HG02610 (cell line): ENCODE data around the gene CHI3L1.

Experiments
- ATAC-seq: cut with Tn5 transposase; IDR thresholded peaks from one replicate; pipeline ENCODE4 v1.9.1; 2021; ENCODE audit warnings: mild to moderate bottlenecking, moderate library complexity; ENCODE audit not compliant: unreplicated experiment

Gene CHI3L1

DNA sequence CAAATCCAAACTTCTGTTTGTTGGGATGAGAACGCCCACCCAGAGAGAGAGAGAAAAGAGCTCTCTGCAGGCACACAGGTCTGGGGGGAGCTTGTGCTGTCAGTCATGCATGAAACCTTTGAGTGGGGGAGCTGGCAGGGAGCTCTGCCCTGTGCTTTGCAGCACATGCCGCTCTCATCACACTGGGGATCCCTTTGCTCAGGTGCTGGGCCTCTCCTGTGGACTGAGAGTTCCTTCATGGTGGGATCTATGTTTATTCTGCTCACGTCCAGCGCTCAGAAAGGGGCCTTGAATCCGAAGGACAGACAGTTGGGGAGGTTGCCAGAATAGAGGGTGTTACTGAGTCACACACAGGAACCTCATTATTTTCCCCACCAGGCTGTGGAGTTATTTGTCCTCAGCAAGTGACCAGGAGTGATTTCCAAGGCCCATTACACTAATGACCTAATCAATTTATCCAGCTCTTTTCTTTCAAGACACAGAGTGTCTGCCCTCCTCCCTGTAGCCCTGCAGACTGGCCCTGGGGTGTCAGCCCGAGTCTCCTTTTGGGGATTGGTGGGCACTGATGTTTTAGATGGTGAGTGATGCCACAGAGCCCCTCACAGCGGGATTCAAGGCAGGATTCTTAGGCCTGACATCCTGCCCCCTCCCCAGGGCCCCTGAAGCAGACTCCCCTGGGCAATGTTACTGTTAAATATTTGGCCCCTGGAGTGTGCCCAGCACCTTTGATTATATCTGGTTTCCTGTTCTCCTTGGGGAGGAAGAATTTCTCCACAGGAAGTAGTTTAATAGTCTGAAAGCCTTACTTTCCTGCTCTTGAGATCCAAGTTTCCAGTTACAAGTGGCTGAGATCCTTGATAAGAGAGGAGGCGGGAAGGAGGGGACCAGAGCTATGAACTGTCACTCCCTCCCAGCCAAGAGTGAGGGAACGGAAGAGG, 33.2 kb downstream of the CHI3L1 start:
- ATAC-seq: no peak

DNA sequence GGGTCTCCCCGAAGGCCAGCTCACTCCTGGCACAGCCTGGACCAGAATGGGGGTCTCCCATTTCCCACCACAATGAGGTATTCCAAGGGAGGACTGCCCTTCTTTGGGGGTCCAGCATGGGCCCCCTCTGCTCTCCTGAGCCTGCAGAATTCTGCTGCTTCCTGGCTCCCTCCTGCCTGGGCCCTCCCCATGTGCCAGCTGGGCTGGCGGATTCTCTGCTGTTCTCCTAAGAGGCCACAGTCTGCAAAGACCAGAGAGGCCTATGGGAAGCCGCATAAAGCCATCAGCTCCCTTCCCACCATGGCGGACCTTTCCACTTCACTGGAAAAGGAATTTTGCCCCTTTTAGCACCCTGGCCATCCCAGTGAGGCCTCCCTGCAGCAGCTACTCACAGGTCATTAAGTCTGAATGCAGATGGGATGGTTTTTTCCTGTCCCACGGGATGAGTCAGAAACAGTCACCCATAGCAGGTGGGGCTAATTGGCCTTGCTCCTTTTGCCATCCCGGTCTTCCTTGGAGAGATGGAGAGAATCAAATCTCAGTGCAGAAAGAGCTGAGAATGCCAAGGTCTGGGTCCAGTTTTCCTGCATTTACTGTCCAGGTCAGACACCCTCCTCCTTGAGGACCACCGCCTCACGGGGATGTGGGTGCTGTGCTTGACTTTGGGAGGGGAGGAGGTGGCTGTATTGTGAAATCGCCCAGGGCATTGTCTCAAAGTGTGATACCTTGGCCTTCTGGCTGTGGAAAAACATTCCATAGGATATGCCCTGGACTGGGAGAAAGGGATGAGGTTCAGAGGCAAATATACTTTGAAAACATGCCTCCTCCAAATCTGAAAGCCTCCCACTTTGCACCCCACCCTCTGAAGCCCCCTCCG, 34.1 kb downstream of the CHI3L1 start:
- no peak for ATAC-seq

DNA sequence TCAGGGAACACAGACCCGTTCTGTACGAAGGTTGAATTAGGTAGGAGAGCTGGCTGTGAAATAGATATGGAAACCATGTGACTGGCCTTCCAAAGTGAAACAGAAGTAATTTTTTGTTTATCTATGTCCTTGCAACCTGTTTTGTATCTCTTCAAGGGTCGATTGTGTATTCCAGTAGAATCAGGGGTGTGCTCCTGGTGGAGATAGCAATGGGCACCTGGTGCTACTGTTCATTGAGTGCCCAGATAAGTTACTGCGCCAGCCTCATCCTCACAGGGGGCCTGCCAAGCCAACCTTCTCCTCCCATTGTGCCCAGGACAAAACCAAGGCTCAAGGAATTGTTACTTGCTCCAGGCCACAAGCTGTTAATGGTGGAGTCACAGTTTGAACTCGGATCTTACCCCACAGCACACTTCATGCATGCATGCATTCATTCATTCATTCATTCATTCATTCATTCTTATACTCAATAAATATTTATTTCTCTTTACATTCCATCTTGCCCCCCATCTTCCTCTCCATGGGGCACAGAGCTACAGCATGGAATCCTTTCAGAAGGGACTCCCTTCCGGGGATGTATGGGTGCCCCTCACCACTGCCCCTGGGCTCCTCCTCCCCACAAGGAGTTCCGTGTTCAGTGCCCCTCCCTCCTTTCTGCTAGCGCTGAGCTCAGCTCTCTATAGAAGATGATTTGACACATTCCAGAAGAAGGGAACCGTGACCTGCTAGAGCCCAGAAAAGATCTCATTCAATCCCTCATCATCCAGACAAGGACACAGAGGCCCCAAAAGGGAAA, 34.9 kb downstream of the CHI3L1 start:
- no peak for ATAC-seq

DNA sequence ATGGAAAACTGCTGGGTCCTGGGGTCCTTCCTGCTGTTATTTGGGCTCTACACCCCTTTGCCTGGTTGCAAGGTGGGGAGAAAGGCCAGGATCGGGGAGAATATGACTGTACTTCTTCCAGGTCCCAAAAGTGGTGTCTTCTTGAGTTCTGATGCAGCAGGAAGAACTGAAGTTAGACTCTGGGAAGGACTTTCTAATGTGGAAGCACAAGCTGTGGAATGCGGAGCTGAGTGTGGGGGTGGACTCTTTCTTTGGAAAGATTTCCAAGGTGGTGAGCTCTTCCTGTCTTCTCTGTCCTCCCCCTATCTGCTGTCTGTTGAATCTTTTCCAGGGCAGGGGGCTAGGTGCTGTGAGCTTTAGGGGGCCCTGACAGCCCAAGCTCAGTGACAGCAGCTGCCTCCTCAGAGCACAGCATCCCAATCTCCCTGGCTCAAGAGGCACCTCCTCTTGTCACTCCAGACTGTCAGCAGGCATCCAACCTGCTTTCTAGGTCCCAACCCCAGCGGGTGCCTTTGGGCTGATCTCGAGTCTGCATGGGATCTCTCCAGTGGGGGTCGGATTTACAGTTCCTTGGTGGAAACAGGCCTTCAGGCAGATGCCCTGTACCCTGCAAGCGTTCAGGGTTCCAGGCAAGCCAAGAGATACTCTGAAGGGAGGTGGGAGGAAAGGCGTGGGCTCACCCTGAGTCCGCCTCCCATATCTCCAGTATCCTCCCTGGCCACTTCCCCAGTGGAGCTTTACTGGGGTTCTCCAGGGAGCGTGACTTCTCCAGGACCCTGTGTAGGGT, 35.8 kb downstream of the CHI3L1 start:
- no peak for ATAC-seq

DNA sequence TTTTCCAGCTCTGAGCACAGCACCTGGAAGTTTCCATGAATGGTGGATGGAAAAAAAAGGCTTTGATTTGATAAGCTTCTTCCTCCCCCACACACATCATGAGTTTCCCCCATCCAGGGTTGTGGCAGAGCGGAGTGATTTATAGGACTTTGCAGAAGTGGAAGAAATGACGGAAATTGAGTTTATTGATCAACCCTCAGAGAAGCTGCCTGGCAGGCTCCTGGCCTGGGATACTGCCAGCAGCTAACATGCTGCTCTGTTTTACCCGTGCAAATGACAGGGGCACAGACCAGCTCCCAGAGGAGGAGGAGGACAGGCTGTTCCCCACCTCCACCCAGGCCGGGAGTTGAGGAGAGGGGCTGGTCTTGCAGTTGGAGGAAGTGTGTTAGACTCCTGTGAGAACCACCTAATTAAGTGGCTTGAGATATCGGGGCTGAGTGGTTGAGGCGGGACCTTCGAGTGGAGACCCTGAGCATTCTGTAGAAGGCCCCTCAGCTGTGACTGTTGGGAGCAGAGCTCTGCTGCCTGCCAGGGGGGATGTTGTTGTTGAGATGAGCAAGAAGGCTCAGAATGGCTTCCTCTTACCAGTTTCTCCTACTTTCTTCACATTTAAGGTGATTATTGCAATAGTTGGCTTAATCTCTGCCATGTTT, 37.2 kb downstream of the CHI3L1 start:
- ATAC-seq: no peak

DNA sequence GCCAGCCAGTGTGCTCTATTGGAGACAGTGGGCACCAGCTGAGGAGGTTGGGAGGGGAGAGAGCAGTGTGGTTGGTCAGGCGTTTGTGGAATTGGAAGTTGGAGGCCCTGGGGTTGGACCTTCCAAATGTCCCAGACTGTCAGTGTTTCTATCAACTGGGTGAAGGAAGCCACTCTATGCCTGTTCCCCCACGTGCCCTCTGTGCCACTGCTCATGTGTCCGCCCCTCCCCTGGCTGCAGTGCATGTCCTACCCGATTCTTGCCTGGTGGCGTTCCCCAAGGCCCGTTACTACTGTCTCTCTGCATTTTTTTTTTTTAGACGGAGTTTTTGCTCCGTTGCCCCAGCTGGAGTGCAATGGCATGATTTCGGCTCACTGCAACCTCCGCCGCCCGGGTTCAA, 37.9 kb downstream of the CHI3L1 start:
- ATAC-seq: no peak

DNA sequence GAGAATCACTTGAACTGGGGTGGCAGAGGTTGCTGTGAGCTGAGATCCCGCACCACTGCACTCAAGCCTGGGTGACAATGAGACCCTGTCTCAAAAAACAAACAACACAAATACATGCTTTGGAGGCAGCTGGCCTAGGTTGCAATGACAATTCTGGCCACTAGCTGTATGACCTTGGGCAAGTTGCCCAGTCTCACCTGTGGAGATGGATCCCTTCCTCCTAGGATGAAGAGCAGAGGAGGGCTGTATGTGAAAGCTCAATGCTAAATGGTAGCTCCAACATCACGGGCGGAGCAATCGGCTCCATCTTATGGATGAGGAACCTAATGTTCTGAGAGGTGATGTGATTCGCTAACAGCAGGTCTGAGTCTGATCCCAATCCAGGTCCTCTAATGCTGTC, 38.4 kb downstream of the CHI3L1 start:
- ATAC-seq: no peak

DNA sequence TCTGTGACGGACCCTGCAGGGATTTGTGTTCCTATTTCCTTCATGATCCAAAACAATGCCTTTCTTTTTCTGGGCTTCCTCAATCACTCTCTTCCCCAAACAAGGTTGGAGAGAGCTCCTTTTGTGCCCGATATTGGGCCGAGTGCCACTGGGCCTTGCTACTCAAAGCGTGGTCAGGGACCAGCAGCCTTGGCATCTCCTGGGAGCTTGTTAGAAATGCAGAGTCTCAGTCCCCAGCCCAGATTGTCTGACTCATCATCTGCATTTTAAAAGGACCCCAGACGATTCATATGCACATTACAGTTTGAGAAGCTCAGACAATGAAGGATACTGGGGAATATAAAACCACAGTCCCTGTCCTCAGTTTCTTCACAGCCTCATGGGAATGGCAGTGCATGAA, 39.1 kb downstream of the CHI3L1 start:
- ATAC-seq: no peak

DNA sequence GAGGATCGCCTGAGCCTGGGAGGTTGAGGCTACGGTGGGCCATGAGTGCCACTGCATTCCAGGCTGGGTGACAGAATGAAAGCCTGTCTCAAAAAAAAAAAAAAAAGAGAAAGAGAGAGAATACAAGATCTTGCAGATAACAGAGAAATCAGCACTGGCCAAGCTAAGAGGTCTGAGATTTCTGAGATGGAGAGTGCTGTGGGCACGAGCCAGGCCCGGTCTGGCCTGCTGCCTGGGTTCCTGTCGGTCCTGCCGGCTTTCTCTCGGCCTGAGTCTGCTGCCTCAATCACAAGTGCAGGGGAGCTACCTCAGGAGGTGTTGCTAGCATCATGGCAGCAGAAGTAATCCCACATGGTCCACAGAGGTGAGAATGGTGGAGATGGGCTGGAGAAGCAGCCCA, 40.0 kb downstream of the CHI3L1 start:
- no peak for ATAC-seq

DNA sequence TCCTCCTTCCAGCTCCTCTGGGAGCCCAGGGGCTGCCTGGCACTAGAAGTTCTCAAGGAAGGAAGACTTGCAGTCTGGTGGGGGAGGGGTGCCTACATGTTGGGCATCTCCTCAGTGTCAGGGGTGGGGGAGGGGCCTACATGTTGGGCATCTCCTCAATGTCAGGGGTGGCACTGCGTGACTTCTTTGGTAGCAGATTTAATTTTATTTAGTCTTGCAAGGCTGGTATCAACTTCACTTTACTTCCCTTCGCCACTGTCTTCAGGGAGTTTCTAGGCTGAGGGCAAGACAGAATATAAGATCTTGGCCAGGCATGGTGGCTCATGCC, 40.5 kb downstream of the CHI3L1 start:
- ATAC-seq: no peak

DNA sequence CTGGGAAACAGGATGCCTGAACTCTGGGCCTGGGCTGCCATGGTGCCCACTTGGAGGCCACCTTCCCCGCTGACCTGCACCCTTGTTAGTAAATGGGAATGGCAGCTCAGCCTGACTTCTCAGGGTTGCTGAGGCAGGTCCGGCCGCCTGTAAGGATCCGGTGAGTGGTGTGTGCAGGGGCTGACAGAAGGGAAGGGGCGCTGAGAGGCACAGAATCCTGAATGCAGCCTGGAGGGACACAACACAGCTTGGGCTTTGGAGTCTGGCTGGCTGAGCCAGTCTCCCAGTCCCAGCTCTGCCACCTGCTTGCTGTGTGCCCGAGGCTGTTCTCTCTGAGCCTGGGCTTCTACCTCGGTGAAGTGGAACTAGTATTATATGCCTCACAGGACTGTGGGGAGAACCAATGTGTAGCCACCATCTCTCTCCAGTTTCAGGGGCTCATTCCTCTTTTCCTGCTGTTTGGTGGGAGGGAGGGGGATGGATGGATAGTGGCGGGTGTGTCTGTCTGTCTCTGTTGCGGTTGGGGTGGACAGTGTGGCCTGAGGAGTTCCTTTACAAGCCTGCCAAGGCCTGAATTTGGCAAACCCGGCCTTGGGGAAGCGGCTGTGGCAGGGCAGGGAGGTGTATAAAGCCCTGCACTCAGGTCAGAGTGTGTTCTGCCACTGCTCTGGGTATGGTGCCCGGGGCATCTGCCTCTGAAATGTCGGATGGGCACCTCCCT, 41.0 kb downstream of the CHI3L1 start:
- no peak for ATAC-seq

DNA sequence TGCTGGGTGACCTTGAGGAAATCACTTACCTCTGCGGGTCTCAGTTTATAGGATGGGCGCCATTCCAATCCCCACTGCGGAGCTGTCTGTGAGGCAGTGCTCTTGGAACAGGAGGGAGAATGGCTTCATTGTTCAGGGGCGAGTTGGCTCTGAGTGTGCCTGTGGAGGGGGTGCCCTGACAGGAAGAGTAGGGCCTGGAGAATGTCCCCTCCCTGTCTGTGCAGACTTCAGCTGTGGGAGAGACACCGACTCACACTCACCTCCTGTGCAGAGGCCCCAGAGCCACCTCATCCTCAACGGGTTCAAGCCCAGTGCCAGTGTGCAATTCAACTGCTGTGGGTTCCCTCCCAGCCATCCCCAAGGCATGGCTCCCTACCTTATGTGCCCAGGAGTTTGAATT, 41.8 kb downstream of the CHI3L1 start:
- ATAC-seq: no peak

DNA sequence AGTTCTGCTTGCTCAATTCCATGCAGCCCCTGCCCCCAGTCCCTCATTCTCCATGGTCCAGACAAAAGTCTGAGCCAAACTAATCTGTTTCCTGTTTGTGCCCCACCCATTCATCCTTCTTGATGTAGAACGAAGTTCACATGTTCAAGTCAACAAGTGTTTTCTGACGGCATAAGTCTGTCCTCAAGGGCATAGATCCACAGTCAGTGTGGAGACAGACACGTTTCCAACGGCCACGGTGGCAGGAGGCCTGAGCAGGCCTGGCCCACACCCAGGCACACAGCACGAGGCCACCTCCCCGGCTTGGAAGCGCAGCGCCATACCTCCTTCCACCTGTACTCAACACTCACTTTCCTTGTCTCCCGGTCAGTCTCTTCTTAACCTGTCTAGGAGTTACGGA, 42.9 kb downstream of the CHI3L1 start:
- no peak for ATAC-seq

DNA sequence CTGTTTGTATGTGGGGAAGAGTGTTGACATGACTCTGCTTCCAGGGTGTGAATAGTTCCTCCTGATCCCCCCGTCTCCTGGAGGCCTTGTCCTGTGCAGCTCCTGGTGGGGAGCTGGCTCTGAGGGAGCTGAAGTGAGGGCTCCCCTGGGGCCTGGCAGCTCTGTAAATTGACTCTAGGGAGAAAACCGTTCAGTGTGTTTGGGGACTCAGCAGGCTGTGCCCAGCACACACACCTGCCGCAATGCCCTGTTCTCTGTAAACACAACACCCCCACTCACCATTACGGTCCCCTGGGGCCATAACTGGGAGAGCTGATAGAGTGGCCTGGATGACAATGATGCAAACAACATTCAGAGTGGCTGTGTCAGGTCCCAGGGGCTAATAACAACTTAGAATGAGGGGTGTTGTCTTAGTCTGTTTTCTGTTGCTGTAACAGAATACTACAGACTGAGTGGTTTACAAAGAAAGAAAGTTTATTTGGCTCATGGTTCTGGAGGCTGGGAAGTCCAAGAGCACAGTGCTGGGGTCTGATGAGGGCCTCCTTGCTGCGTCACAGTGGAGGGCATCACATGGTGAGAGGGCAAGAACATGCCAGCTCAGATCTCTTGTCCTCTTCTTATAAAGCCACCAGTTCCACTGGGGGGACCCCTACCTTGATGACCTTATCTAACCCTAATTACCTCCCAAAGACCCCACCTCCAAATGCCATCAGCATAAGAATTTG, 43.7 kb downstream of the CHI3L1 start:
- ATAC-seq: no peak

DNA sequence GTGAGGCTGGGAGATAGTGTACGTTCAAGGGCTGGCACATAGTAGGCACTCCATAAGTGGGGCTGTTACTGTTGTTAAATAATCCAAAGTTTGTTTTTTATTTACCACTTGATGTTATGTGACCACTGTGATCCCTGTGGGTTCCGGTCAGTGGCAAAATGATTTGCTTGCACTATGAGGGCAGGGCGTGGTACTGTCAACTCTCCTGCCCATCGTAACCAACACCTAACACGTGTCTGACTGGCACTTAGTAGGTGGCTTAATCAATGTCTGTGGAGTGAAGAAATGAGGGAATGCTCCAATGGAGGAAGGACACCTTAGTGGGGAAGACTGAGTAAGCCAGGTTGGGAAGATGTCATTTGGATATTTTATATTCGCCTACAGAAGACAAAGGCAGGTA, 44.4 kb downstream of the CHI3L1 start:
- ATAC-seq: no peak

DNA sequence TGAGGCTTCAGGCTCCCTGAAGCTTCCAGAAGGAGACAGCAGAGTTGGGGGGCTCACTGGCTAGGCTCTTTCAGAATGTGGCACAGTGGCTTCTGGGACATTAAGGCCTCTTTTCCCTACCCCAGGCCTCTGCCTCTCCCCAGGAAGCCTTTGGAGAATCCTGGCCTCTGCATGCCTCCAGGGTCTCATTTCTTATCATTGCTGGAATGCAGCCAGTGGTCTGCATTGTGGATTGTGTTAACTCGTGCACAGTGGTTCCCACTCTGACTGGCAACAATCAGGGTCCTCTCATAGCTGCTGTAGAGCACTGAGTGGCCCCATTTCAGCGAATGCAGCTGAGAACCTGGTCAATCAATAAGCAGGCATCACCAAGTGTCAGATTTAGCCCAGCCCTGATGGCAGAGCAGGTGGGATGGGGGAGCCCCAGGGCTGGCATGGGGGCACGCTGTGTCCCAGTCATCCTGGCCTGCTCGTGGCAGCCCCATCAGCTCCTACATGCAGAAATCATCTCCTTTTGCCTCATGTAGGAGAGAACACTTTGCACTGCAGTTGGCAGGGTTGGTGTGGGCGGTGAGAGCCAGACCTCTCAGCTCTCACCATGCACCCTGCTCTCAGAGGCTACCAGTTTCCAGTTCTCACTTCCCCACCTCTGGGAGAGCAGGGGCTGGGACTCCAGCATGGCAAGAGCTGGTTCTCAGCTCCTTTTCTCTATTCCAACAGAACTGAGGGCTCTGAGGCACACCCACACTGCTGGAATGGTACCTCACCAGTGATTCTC, 45.6 kb downstream of the CHI3L1 start:
- no peak for ATAC-seq

DNA sequence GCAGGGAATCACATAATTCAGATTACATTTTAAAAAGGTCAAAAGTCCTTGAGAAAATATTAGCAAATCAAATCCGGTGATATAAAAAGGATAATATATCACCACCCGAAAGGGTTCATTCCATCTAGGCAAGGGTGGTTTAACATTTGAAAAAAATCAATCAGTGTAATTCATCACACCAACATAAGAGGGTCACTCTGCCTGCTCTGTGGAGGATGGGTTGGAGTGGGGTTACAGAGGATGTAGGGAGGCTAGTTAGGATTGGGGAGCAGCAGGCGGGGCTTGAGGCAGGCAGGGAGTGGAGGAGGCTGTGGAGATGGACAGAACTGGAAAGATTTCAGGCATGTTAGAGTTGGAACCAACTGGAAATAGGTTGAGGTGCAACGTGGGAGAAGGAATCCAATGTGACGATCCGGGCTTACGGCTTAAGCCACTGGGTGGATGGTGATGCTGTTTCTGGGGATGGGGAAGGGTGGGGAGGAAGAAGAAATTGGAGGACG, 46.5 kb downstream of the CHI3L1 start:
- no peak for ATAC-seq

DNA sequence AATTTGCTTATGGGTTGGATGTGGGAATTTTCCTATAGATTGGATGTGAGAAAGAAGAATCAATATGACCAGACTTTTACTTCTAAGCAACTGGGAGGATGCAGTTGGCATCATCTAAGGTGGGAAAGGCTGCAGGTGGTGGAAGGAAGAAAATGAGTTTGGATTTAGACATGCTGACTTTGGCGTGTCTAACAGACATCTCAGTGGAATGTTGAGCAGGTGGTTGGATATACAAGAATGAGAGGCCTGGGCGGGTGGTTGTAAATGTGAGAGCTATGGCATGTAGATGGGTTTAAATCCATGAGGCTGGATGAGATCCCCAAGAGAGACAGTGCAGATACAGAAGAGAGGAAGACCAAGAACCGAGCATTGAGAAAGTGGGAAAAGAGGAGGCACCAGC, 48.4 kb downstream of the CHI3L1 start:
- ATAC-seq: no peak
